GM23338 (cell line): ENCODE results near the gene MLPH. TPM values are rescaled to one million over a fixed set of nuclear protein-coding genes. Genes with fewer than 3 reads are reported as not detected.

ENCODE experiments used
- ATAC-seq: fragments of 200-7000 bp; cut with Tn5 transposase; 3 replicates; pipeline ENCODE4 v1.9.1; 2020
- DNase-seq: peaks from one replicate; pipeline ENCODE4 v3.0.0-alpha.2; 2015; ENCODE audit warnings: low spot score
- H2AFZ ChIP-seq: fragments of 200-600 bp; sonication (generic); 2 replicates; pipeline ENCODE4 v1.8.0; 2016; ENCODE audit warnings: antibody characterized with exemption, mild to moderate bottlenecking, moderate library complexity
- H3F3A ChIP-seq: fragments of 200-600 bp; sonication (generic); replicated peaks from 2 replicates; pipeline ENCODE4 v1.8.0; 2017; ENCODE audit warnings: antibody characterized with exemption, mixed run types, low read depth
- H3K27ac ChIP-seq: fragments of 200-600 bp; sonication (generic); 2 replicates; pipeline ENCODE4 v1.6.1; 2016; ENCODE audit warnings: low read depth
- H3K27me3 ChIP-seq: fragments of 200-600 bp; sonication (generic); 2 replicates; pipeline ENCODE4 v1.8.0; 2016; ENCODE audit warnings: mild to moderate bottlenecking, mixed run types, moderate library complexity; ENCODE audit not compliant: insufficient read depth
- H3K36me3 ChIP-seq: fragments of 200-600 bp; sonication (generic); 2 replicates; pipeline ENCODE4 v1.8.0; 2016; ENCODE audit warnings: mild to moderate bottlenecking; ENCODE audit not compliant: insufficient read depth
- H3K4me1 ChIP-seq: fragments of 200-600 bp; sonication (generic); 2 replicates; pipeline ENCODE4 v1.8.0; 2016; ENCODE audit warnings: mild to moderate bottlenecking, moderate library complexity; ENCODE audit not compliant: insufficient read depth
- H3K4me2 ChIP-seq: fragments of 200-600 bp; sonication (generic); 2 replicates; pipeline ENCODE4 v1.7.1; 2017; ENCODE audit warnings: mixed run types
- H3K4me3 ChIP-seq: fragments of 200-600 bp; sonication (generic); 2 replicates; pipeline ENCODE4 v1.6.1; 2016; ENCODE audit warnings: mixed run types
- H3K79me2 ChIP-seq: fragments of 200-600 bp; sonication (generic); replicated peaks from 2 replicates; pipeline ENCODE4 v1.8.0; 2017; ENCODE audit warnings: mild to moderate bottlenecking; ENCODE audit not compliant: insufficient read depth
- H3K9me2 ChIP-seq: fragments of 200-600 bp; sonication (generic); 2 replicates; pipeline ENCODE4 v1.8.0; 2017; ENCODE audit not compliant: insufficient read depth
- H4K20me1 ChIP-seq: fragments of 200-600 bp; sonication (generic); replicated peaks from 2 replicates; pipeline ENCODE4 v1.8.0; 2017; ENCODE audit warnings: mild to moderate bottlenecking; ENCODE audit not compliant: insufficient read depth
- H3K27ac Mint-ChIP-seq: 2 replicates; pipeline ENCODE4 v1.8.0; 2020; ENCODE audit warnings: inconsistent platforms, mild to moderate bottlenecking, moderate library complexity, mixed read lengths
- H3K27me3 Mint-ChIP-seq: 3 replicates; pipeline ENCODE4 v1.8.0; 2022; ENCODE audit warnings: low read depth, mild to moderate bottlenecking, moderate library complexity, mixed read lengths, inconsistent platforms; ENCODE audit not compliant: insufficient read depth, poor library complexity
- H3K36me3 Mint-ChIP-seq: 3 replicates; pipeline ENCODE4 v1.8.0; 2021; ENCODE audit warnings: low read depth, mild to moderate bottlenecking, inconsistent platforms, moderate library complexity, mixed read lengths
- H3K4me1 Mint-ChIP-seq: 3 replicates; pipeline ENCODE4 v1.8.0; 2020; ENCODE audit warnings: mild to moderate bottlenecking, inconsistent platforms, mixed read lengths
- H3K4me3 Mint-ChIP-seq: 3 replicates; pipeline ENCODE4 v1.8.0; 2021; ENCODE audit warnings: moderate library complexity, mild to moderate bottlenecking, inconsistent platforms, mixed read lengths
- H3K9me3 Mint-ChIP-seq: 3 replicates; pipeline ENCODE4 v1.8.0; 2020; ENCODE audit warnings: moderate library complexity, mild to moderate bottlenecking, inconsistent platforms, mixed read lengths
- CREB1 ChIP-seq: fragments of 250-450 bp; sonication (Bioruptor Pico); IDR thresholded peaks from 2 replicates; pipeline ENCODE4 v1.5.0; 2020; ENCODE audit warnings: low read depth, mild to moderate bottlenecking, moderate library complexity
- EZH2 ChIP-seq: fragments of 200-600 bp; sonication (generic); IDR thresholded peaks from one replicate; pipeline ENCODE4 v1.8.0; 2017; ENCODE audit warnings: antibody characterized with exemption, mild to moderate bottlenecking, low read depth; ENCODE audit not compliant: unreplicated experiment
- NANOG ChIP-seq: IDR thresholded peaks from 2 replicates; pipeline ENCODE4 v1.6.1; 2016; ENCODE audit warnings: antibody characterized with exemption, borderline replicate concordance
- ZNF114 ChIP-seq: fragments of 250-450 bp; sonication (Bioruptor Pico); IDR thresholded peaks from 2 replicates; pipeline ENCODE4 v1.5.0; 2020; ENCODE audit warnings: mild to moderate bottlenecking, moderate library complexity
- polyA plus RNA-seq: library from polyadenylated mRNA; unstranded; fragments of >200 nt; fragmentation: Nextera tagmentation; extraction: Ambion mirVana; gene quantifications from 2 replicates; pipeline ENCODE4 v1.2.1, GENCODE V29; 2016
- total RNA-seq: library from RNA; depleted of rRNA; stranded (reverse); fragments of >200 nt; shearing (Covaris generic); gene quantifications from 2 replicates; pipeline ENCODE4 v1.2.3, GENCODE V29; 2014
- TF ChIP-seq, protein P1 (sequence below): IDR thresholded peaks from one replicate; pipeline ENCODE4 v1.6.1; 2018; ENCODE audit warnings: antibody characterized with exemption; ENCODE audit not compliant: unreplicated experiment
- TF ChIP-seq, protein P2 (sequence below): fragments of 250-450 bp; sonication (Bioruptor Pico); IDR thresholded peaks from 2 replicates; pipeline ENCODE4 v1.5.0; 2020; ENCODE audit warnings: mild to moderate bottlenecking, moderate library complexity

MLPH gene
- total and polyA plus RNA-seq, 2 experiments from 2014 or later: 13.6 to 16.5 TPM

DNA sequence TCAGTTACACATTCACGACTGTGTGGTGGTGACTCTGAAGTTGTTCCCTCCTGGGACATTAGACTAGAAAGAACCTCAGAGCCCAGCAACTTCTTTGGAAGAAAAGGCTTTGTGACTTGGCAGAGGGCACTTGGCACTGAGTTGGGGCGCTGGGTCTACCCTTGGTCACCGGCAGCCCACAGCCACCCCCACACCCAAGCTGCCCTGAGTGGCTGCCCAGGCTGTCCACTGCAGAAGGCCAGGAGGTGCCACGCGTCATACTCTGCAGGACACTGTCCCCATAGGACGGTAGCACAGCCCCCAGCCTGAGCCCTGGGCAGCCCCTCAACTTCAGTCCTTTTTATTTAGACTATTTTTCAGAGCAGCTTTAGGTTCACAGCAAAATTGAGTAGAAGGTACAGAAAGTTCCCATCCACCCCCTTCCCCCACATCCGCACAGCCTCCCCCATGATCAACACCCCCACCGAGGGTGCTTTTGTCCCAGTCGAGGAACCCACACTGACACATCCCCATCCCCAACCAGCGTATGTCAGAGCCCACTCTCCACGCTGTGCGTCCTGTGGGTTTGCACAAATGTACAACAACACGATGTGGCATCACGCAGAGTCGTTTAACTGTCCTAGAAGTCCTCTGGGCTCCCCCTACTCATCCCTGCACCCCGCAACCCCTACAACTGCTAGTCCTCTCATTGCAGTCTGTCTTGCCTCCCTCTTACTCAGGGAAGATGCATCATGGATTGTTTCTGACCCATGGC is 80.4 kb downstream of the MLPH start:
- Histone ChIP-seq H3K79me2 (no peaks in the 10 kb centered on the region), H2AFZ (no peak overlapping the region), H3K4me3 (no peak overlapping the region), H3F3A (no peaks in the 10 kb centered on the region), H3K36me3 (no peaks in the 10 kb centered on the region), H3K4me1 (peaks cover 4% of the 10 kb centered on the region; the same call in 1 of the 2 replicates), H3K27ac (no peak overlapping the region), H3K27me3 (no peaks in the 10 kb centered on the region), H4K20me1 (no peaks in the 10 kb centered on the region), H3K4me2 (no peak overlapping the region), H3K9me2 (no peaks in the 10 kb centered on the region)
- Mint-ChIP-seq H3K4me3 (no peak overlapping the region), H3K9me3 (no peaks in the 10 kb centered on the region; the same call in 2 of the 3 replicates), H3K4me1 (peaks cover 13% of the 10 kb centered on the region), H3K27me3 (peaks cover 7% of the 10 kb centered on the region), H3K36me3 (no peaks in the 10 kb centered on the region), H3K27ac (no peak overlapping the region)
- DNase-seq (no peak), ATAC-seq (no peak)
- no peak for TF ChIP-seq NANOG
- TF ChIP-seq EZH2: no peak
- TF ChIP-seq, protein P1, sequence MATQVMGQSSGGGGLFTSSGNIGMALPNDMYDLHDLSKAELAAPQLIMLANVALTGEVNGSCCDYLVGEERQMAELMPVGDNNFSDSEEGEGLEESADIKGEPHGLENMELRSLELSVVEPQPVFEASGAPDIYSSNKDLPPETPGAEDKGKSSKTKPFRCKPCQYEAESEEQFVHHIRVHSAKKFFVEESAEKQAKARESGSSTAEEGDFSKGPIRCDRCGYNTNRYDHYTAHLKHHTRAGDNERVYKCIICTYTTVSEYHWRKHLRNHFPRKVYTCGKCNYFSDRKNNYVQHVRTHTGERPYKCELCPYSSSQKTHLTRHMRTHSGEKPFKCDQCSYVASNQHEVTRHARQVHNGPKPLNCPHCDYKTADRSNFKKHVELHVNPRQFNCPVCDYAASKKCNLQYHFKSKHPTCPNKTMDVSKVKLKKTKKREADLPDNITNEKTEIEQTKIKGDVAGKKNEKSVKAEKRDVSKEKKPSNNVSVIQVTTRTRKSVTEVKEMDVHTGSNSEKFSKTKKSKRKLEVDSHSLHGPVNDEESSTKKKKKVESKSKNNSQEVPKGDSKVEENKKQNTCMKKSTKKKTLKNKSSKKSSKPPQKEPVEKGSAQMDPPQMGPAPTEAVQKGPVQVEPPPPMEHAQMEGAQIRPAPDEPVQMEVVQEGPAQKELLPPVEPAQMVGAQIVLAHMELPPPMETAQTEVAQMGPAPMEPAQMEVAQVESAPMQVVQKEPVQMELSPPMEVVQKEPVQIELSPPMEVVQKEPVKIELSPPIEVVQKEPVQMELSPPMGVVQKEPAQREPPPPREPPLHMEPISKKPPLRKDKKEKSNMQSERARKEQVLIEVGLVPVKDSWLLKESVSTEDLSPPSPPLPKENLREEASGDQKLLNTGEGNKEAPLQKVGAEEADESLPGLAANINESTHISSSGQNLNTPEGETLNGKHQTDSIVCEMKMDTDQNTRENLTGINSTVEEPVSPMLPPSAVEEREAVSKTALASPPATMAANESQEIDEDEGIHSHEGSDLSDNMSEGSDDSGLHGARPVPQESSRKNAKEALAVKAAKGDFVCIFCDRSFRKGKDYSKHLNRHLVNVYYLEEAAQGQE: no peak

DNA sequence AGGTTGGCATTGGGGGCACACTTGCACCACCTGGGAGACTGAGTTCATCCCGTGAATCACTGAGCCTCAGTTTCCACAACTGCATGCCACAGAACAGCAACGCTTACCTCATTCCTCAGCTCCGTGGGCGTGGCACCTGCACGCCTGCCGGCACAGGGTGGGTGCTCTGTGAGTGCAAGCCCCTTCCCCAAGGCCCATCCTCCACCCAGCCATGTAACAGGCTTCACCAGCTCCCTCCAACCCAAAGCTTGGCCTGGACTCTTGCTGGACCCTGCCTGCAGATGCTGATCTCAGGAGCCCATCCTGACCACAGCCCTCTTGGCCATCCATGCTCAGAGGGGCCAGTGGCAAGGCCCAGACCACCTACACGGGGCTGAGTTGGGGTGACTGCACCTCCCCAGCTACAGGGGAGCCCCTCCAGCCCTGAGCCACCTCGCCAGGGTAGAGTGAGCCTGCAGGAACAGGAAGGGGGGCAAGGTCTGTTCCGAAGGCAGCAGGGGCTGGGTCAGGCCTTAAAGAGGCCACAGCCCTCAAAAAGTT is 81.1 kb downstream of the MLPH start:
- Mint-ChIP-seq H3K4me3 (no peak overlapping the region), H3K9me3 (no peaks in the 10 kb centered on the region; the same call in 2 of the 3 replicates), H3K27ac (no peak overlapping the region), H3K4me1 (peaks cover 19% of the 10 kb centered on the region), H3K36me3 (no peaks in the 10 kb centered on the region), H3K27me3 (peaks cover 7% of the 10 kb centered on the region)
- Histone ChIP-seq H3K27me3 (no peaks in the 10 kb centered on the region), H3K4me3 (no peak overlapping the region), H4K20me1 (no peaks in the 10 kb centered on the region), H3K4me1 (peaks cover 6% of the 10 kb centered on the region; the same call in 1 of the 2 replicates), H3K9me2 (no peaks in the 10 kb centered on the region), H3K4me2 (no peak overlapping the region), H3F3A (no peaks in the 10 kb centered on the region), H3K79me2 (no peaks in the 10 kb centered on the region), H3K36me3 (no peaks in the 10 kb centered on the region), H3K27ac (no peak overlapping the region), H2AFZ (no peak overlapping the region)
- DNase-seq (no peak), ATAC-seq (no peak)
- TF ChIP-seq CREB1 (no peak), EZH2 (no peak), ZNF114 (CRISPR knock-in tag) (no peak)
- TF ChIP-seq, protein P1: no peak
- TF ChIP-seq, protein P2, sequence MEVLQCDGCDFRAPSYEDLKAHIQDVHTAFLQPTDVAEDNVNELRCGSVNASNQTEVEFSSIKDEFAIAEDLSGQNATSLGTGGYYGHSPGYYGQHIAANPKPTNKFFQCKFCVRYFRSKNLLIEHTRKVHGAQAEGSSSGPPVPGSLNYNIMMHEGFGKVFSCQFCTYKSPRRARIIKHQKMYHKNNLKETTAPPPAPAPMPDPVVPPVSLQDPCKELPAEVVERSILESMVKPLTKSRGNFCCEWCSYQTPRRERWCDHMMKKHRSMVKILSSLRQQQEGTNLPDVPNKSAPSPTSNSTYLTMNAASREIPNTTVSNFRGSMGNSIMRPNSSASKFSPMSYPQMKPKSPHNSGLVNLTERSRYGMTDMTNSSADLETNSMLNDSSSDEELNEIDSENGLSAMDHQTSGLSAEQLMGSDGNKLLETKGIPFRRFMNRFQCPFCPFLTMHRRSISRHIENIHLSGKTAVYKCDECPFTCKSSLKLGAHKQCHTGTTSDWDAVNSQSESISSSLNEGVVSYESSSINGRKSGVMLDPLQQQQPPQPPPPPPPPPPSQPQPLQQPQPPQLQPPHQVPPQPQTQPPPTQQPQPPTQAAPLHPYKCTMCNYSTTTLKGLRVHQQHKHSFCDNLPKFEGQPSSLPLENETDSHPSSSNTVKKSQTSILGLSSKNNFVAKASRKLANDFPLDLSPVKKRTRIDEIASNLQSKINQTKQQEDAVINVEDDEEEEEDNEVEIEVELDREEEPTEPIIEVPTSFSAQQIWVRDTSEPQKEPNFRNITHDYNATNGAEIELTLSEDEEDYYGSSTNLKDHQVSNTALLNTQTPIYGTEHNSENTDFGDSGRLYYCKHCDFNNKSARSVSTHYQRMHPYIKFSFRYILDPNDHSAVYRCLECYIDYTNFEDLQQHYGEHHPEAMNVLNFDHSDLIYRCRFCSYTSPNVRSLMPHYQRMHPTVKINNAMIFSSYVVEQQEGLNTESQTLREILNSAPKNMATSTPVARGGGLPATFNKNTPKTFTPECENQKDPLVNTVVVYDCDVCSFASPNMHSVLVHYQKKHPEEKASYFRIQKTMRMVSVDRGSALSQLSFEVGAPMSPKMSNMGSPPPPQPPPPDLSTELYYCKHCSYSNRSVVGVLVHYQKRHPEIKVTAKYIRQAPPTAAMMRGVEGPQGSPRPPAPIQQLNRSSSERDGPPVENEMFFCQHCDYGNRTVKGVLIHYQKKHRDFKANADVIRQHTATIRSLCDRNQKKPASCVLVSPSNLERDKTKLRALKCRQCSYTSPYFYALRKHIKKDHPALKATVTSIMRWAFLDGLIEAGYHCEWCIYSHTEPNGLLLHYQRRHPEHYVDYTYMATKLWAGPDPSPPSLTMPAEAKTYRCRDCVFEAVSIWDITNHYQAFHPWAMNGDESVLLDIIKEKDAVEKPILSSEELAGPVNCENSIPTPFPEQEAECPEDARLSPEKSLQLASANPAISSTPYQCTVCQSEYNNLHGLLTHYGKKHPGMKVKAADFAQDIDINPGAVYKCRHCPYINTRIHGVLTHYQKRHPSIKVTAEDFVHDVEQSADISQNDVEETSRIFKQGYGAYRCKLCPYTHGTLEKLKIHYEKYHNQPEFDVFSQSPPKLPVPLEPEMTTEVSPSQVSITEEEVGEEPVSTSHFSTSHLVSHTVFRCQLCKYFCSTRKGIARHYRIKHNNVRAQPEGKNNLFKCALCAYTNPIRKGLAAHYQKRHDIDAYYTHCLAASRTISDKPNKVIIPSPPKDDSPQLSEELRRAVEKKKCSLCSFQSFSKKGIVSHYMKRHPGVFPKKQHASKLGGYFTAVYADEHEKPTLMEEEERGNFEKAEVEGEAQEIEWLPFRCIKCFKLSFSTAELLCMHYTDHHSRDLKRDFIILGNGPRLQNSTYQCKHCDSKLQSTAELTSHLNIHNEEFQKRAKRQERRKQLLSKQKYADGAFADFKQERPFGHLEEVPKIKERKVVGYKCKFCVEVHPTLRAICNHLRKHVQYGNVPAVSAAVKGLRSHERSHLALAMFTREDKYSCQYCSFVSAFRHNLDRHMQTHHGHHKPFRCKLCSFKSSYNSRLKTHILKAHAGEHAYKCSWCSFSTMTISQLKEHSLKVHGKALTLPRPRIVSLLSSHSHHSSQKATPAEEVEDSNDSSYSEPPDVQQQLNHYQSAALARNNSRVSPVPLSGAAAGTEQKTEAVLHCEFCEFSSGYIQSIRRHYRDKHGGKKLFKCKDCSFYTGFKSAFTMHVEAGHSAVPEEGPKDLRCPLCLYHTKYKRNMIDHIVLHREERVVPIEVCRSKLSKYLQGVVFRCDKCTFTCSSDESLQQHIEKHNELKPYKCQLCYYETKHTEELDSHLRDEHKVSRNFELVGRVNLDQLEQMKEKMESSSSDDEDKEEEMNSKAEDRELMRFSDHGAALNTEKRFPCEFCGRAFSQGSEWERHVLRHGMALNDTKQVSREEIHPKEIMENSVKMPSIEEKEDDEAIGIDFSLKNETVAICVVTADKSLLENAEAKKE (CRISPR knock-in tag): no peak
